Nucleus accumbens (tissue), 56 donors: ENCODE measurements around the gene CFAP74.
"Not testable (repeated sequence)": the region's sequence is repeated elsewhere in the genome, so short reads cannot be mapped to it uniquely, and the experiment has no call there.

Experiments
- DNase-seq, 56 donors: peaks; one replicate each; lab custom pipeline; 2025; lab: John Stamatoyannopoulos, UW

The CFAP74 gene

GRCh38 chr1:1938276-1938573, 65.4 kb downstream of the CFAP74 start:
- no peak for DNase-seq

- no peak for DNase-seq
These were observed 65.9 kb downstream of the CFAP74 start for GRCh38 chr1:1937549-1938275.

- DNase-seq = no peak
These were observed 66.5 kb downstream of the CFAP74 start for GRCh38 chr1:1937061-1937460.

GRCh38 chr1:1934848-1935247, 68.7 kb downstream of the CFAP74 start:
- DNase-seq = not testable (repeated sequence)

GRCh38 chr1:1929639-1930545, 73.7 kb downstream of the CFAP74 start:
- no peak for DNase-seq

- no peak for DNase-seq
These were observed 74.4 kb downstream of the CFAP74 start for GRCh38 chr1:1929102-1929638.

GRCh38 chr1:1928231-1929101, 75.1 kb downstream of the CFAP74 start:
- no peak for DNase-seq

- no peak for DNase-seq
These were observed 75.8 kb downstream of the CFAP74 start for GRCh38 chr1:1927751-1928150.

GRCh38 chr1:1926886-1927660, 76.5 kb downstream of the CFAP74 start:
- no peak for DNase-seq

- DNase-seq = no peak
These were observed 77.2 kb downstream of the CFAP74 start for GRCh38 chr1:1926346-1926811.

GRCh38 chr1:1925437-1926345, 77.9 kb downstream of the CFAP74 start:
- DNase-seq = no peak

- DNase-seq = no peak
These were observed 78.7 kb downstream of the CFAP74 start for GRCh38 chr1:1924849-1925248.

GRCh38 chr1:1924386-1924785, 79.2 kb downstream of the CFAP74 start:
- no peak for DNase-seq

- no peak for DNase-seq
These were observed 80.4 kb downstream of the CFAP74 start for GRCh38 chr1:1922956-1923833.

- no peak for DNase-seq
These were observed 81.0 kb downstream of the CFAP74 start for GRCh38 chr1:1922702-1922955.

GRCh38 chr1:1921901-1922701, 81.5 kb downstream of the CFAP74 start:
- no peak for DNase-seq

- DNase-seq = no peak
These were observed 82.1 kb downstream of the CFAP74 start for GRCh38 chr1:1921459-1921862.
